ENCODE results near the gene MXD4. TPM values are rescaled to one million over a fixed set of nuclear protein-coding genes. Genes with fewer than 3 reads are reported as not detected.

The MXD4 gene
- total RNA-seq, 1 donor from 2014 or later = 79.9 TPM

DNA sequence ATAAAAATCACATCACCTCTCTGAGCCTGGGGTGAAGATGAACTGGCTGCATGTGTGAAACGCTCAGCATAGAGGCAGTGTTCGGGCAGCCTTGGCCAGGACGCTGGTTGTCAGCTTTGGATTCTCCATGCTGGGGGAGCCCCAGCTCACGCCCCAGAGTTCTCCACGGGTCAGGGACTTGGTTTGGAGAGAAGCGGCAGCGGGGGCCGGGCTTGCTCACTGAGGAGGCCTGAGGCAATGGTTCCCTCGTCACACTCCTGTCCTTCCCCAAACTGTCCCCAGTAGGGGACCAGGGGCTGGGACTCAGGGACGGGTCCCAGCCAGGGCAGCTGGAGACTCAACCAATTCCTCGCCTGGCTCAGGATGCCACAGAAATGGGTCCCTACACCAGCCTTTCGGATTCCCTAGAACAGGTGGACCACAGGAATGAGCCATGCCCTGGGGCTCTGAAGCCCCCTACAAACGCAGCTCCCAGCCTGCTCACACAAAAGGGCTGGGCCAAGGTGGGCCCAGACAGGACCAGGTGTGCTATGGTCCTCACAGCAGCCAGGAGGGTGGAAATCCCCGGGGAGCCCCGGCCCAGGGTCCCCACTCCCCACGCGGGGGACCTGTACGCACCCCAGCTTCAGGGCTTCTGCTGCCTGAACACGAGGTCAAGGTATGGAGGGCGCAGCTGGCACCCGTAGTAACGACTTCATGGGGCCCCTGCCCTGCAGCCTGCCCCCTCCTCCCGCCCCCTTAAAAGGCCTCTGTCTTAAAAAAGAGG lies 1.4 kb downstream of the MXD4 start:
- no peaks in the 10 kb centered on the region for H3K36me3 Mint-ChIP-seq
- TF ChIP-seq, protein P1, sequence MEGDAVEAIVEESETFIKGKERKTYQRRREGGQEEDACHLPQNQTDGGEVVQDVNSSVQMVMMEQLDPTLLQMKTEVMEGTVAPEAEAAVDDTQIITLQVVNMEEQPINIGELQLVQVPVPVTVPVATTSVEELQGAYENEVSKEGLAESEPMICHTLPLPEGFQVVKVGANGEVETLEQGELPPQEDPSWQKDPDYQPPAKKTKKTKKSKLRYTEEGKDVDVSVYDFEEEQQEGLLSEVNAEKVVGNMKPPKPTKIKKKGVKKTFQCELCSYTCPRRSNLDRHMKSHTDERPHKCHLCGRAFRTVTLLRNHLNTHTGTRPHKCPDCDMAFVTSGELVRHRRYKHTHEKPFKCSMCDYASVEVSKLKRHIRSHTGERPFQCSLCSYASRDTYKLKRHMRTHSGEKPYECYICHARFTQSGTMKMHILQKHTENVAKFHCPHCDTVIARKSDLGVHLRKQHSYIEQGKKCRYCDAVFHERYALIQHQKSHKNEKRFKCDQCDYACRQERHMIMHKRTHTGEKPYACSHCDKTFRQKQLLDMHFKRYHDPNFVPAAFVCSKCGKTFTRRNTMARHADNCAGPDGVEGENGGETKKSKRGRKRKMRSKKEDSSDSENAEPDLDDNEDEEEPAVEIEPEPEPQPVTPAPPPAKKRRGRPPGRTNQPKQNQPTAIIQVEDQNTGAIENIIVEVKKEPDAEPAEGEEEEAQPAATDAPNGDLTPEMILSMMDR (conservative IDR thresholded peaks at IDR 0.05) = no peak
- H3K9me3 Mint-ChIP-seq = no peaks in the 10 kb centered on the region
- H3K4me3 Mint-ChIP-seq = peak overlapping the region; percentile 79
- H3K27me3 Mint-ChIP-seq = no peaks in the 10 kb centered on the region
- H3K27ac Mint-ChIP-seq = no peak overlapping the region
- DNase-seq (ENCODE audit: extremely low spot score, unreplicated experiment) = peak; percentile 65
- H3K4me1 Mint-ChIP-seq (ENCODE audit: unreplicated experiment) = no peaks in the 10 kb centered on the region

DNA sequence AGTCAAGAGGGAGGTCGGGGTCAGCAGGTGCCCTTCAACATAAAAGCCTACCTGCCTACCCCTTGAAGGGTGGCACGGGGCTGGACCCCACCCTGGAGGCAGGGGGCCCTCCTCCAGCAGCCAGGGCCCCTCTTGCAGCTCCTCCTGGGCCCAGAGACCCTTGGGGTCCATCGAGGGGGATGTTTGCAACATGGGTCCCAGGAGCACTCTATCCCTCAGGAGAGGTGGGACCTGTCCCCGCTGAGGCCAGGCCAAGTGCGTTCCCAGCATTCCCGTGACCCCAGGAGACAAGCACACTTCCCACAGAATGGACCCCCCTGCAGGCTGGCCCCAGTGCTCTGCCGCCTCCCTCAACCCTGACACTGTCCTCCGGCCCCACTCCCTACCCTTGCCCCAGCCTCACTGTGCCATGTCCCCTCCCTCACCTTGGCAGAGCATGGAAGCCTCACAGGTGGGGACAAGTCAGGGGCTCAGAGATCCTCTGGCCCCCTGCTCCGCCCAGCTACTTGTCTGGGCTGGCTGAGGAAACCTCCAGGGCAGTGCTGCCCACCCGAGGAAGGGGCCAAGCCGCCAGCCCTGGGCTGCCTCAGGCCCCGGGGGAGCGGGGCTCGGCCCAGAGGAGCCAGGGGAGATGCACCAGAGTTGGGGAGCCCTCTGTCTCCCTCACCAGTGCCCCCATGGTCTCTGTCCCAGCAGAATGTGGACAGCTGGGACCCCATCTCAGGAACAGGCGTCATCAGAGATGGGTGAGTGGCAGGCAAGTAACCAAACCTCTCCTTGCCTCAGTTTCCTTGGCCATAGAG lies 2.2 kb downstream of the MXD4 start:
- Mint-ChIP-seq H3K4me3 (peak overlapping the region; percentile 79), H3K27me3 (no peaks in the 10 kb centered on the region), H3K9me3 (no peaks in the 10 kb centered on the region), H3K4me1 (ENCODE audit: unreplicated experiment) (peaks cover 2% of the 10 kb centered on the region), H3K27ac (no peak overlapping the region), H3K36me3 (peaks cover 2% of the 10 kb centered on the region)
- peak; percentile 66 for DNase-seq (ENCODE audit: extremely low spot score, unreplicated experiment)
- TF ChIP-seq, protein P1 (conservative IDR thresholded peaks at IDR 0.05) = no peak

DNA sequence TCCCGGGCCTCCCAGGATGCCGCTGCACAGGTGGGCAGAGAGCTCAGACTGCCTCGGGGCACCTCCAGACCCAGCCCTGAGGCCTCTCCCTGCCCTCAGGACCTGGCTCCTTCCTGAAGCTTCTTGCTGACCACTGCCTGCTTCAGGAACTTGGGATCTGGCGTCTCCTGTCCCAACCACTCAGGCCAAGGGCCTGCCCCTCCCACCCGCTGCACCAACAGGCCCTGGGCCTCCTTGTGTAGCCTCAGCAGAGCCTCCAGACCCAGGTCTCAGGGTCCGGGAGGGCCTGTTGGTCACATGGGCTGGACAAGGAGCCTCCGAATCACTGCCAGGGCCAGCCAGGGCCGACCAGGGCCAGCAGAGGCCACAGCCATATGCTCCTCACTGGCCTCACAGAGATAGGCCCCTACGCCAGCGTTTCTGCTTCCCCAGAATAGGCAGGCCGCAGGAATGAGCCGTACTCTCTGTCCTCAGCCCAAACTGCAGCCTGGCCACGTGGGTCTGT lies 2.8 kb downstream of the MXD4 start:
- Mint-ChIP-seq H3K4me3 (peak overlapping the region; percentile 39), H3K27ac (no peak overlapping the region), H3K9me3 (no peaks in the 10 kb centered on the region), H3K36me3 (peaks cover 5% of the 10 kb centered on the region), H3K4me1 (ENCODE audit: unreplicated experiment) (peaks cover 6% of the 10 kb centered on the region), H3K27me3 (no peaks in the 10 kb centered on the region)
- DNase-seq (ENCODE audit: extremely low spot score, unreplicated experiment) = no peak
- TF ChIP-seq, protein P1 (conservative IDR thresholded peaks at IDR 0.05) = no peak

- TF ChIP-seq, protein P1 (conservative IDR thresholded peaks at IDR 0.05) = no peak
- H3K36me3 Mint-ChIP-seq = peaks cover 5% of the 10 kb centered on the region
- no peaks in the 10 kb centered on the region for H3K9me3 Mint-ChIP-seq
- H3K4me1 Mint-ChIP-seq (ENCODE audit: unreplicated experiment) = peaks cover 6% of the 10 kb centered on the region
- no peak overlapping the region for H3K4me3 Mint-ChIP-seq
- no peak overlapping the region for H3K27ac Mint-ChIP-seq
- peak; percentile 67 for DNase-seq (ENCODE audit: extremely low spot score, unreplicated experiment)
- no peaks in the 10 kb centered on the region for H3K27me3 Mint-ChIP-seq
These were observed 3.5 kb downstream of the MXD4 start for GRCh38 chr4:2258091-2259035.
